ENCODE data around the gene ADD1.

The ADD1 gene

DNA sequence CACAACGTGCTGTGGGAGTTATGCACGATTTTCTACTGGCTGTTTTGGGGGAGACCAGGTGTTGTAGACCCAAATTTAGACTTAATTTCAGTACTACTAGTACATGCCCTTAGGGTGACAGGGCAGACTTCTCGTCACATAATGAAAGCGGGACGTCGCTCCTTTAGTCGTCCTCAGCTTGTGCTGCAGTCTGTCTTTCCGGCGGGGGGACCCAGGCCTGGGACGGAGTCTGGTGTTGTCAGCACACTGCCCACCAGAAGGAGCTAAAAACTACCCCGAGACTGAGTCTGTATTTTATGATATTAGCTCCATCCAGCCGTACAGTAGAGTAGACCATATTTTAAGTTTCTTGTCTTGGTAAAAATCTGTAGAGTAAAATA is 84.0 kb downstream of the ADD1 start:
- H3K4me3 ChIP-seq (ENCODE audit: control insufficient read depth, low read depth, low read length), result no peak overlapping the region
- DNase-seq (ENCODE audit: low read depth), result no peak
- TF ChIP-seq, protein P1, sequence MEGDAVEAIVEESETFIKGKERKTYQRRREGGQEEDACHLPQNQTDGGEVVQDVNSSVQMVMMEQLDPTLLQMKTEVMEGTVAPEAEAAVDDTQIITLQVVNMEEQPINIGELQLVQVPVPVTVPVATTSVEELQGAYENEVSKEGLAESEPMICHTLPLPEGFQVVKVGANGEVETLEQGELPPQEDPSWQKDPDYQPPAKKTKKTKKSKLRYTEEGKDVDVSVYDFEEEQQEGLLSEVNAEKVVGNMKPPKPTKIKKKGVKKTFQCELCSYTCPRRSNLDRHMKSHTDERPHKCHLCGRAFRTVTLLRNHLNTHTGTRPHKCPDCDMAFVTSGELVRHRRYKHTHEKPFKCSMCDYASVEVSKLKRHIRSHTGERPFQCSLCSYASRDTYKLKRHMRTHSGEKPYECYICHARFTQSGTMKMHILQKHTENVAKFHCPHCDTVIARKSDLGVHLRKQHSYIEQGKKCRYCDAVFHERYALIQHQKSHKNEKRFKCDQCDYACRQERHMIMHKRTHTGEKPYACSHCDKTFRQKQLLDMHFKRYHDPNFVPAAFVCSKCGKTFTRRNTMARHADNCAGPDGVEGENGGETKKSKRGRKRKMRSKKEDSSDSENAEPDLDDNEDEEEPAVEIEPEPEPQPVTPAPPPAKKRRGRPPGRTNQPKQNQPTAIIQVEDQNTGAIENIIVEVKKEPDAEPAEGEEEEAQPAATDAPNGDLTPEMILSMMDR (IDR thresholded peaks at IDR 0.05; ENCODE audit: control insufficient read depth, insufficient read depth, low read depth, low read length, missing control alignments), result no peak

DNA sequence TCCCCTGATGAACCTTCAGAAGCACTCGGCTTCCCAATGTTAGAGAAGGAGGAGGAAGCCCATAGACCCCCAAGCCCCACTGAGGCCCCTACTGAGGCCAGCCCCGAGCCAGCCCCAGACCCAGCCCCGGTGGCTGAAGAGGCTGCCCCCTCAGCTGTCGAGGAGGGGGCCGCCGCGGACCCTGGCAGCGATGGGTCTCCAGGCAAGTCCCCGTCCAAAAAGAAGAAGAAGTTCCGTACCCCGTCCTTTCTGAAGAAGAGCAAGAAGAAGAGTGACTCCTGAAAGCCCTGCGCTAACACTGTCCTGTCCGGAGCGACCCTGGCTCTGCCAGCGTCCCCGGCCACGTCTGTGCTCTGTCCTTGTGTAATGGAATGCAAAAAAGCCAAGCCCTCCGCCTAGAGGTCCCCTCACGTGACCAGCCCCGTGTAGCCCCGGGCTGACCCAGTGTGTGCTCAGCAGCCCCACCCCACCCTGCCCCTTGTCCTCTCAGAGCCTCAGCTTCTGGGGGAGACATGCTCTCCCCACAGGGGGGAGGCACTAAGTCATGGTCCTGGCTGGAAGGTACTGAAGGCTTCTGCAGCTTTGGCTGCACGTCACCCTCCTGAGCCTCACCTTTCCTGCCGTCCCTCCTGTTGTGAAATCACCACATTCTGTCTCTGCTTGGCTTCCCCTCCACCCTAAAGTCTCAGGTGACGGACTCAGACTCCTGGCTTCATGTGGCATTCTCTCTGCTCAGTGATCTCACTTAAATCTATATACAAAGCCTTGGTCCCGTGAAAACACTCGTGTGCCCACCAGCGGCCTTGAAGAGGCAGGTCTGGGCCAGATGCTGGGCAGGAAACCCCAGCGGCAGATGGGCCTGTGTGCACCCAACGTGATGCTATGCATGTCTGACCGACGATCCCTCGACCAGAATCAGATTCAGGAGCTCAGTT is 84.9 kb downstream of the ADD1 start:
- DNase-seq (ENCODE audit: low read depth), result no peak
- TF ChIP-seq, protein P1 (IDR thresholded peaks at IDR 0.05; ENCODE audit: control insufficient read depth, insufficient read depth, low read depth, low read length, missing control alignments), result no peak
- H3K4me3 ChIP-seq (ENCODE audit: control insufficient read depth, low read depth, low read length), result no peak overlapping the region

DNA sequence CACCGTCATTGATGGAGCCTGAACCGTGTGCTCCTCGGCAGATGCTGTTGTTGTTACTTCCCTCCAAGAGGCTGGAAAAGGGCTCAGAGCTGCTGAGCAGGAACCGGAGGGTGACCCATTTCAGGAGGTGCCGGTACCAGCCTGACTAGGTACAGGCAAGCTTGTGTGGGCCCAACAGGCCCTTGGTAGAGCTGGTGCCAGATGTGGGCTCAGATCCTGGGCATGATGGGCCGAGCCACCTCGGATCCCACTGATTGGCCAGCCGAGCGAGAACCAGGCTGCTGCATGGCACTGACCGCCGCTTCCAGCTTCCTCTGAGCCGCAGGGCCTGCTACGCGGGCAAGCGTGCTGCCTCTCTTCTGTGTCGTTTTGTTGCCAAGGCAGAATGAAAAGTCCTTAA is 85.8 kb downstream of the ADD1 start:
- DNase-seq (ENCODE audit: low read depth), result no peak
- TF ChIP-seq, protein P1 (IDR thresholded peaks at IDR 0.05; ENCODE audit: control insufficient read depth, insufficient read depth, low read depth, low read length, missing control alignments), result no peak
- no peak overlapping the region for H3K4me3 ChIP-seq (ENCODE audit: control insufficient read depth, low read depth, low read length)

DNA sequence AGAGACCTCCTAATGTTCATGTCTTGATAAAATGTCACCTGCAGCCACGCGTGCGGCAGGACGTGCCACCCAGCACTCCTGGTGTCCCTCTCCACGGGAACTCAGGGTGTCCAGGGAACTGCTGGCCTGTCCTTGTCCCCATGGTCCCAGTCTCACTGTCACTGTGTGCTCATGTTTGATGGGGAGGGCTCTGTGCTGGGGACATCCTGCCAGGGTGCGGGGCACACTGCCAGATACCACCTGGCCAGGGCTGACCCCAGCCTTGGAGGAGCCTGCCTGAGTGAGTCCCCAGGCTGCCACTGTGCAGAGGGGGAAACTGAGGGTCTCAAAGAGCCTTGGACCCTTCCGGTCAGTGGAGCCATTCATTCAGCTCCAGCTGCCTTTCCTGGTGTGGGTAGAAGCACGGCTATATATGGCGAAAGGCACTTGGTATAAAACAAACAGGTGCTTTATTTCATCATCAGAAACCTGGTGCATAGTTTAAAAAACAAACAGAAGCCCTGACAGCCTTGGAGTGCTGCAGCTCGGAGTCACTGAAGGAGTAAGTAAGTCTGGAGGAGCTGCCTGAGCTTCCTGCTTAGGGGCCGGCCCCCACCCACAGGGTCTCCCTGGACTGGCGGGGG is 86.6 kb downstream of the ADD1 start:
- H3K4me3 ChIP-seq (ENCODE audit: control insufficient read depth, low read depth, low read length), result no peak overlapping the region
- no peak for DNase-seq (ENCODE audit: low read depth)
- TF ChIP-seq, protein P1 (IDR thresholded peaks at IDR 0.05; ENCODE audit: control insufficient read depth, insufficient read depth, low read depth, low read length, missing control alignments), result no peak

DNA sequence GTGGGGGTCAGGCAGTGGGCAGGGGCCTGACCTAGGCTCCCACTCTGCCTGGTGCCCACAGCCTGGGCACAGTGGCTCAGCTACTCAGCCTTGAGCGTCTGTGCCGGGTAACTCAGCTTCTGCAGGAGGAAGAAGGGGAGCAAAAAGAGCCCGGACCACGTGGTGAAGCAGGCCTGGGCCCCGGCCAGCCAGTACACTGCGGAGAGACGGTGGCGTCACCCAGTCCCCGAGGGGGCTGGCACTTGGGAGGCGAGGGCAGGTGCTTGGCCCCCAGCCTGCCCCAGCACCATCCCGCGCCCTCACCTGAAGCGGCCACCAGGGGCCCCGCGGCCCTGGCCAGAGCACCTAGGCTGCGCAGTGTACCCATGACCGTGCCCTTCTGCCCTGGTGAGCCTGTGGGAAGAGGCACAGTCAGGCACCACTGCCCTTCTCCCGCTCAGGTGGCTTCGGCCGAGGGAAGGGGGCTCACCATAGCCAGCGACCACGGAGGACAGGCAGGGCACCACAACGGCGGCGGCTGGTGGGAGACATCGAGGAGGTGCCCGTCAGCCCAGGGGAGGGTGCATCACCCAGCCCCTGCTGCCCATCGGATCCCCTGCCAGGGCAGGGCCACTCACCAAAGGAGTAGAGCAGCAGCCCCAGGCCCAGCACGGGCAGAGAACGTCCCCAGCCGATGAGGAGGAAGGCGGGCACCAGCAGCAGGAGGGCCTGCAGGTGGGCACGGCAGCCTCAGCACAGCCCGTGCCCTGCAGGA is 87.3 kb downstream of the ADD1 start:
- TF ChIP-seq, protein P1 (IDR thresholded peaks at IDR 0.05; ENCODE audit: control insufficient read depth, insufficient read depth, low read depth, low read length, missing control alignments), result peak; percentile 24
- no peak overlapping the region for H3K4me3 ChIP-seq (ENCODE audit: control insufficient read depth, low read depth, low read length)
- DNase-seq (ENCODE audit: low read depth), result no peak

DNA sequence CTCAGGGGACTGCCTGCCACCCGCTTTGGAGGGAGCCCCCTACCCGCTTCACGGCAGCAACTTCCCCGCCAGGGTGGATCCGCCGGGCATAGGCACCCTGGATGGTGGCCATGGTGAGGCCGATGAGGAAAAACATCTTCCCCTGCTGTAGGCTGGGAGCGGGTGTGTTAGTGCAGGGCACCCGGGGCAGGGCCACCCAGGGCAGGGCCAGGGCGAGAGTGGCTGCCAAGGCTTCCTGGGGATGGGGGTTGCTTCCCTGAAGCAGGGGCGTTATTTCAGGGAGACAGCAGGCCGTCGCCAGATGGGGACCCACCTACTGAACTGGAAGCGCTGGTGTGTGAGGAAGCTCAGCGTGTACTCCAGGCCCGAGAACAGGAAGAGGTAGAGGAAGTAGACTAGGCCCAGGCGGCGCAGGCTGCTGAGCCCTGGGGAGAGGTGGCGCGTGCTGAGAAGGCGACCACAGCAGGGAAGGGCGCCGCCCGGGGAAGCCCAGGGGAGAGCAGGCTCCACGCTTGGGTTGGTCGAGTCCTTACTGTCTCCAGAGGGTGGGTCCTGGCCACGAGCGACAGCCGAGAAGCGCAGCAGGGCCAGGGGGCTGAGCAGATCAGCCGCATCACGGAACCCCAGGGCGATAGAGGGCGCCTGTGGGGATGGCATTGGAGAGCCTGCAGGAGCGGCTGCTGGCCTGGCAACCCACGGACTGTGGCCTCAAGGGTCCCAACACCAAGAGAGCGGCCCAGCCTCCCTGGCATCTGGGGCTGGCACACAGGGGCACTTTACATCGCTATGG is 88.1 kb downstream of the ADD1 start:
- TF ChIP-seq, protein P1 (IDR thresholded peaks at IDR 0.05; ENCODE audit: control insufficient read depth, insufficient read depth, low read depth, low read length, missing control alignments), result no peak
- no peak overlapping the region for H3K4me3 ChIP-seq (ENCODE audit: control insufficient read depth, low read depth, low read length)

More for the DNA sequence above, 88.1 kb downstream of the ADD1 start:
- no peak for DNase-seq (ENCODE audit: low read depth)

All from AG09309 (cell line).